Esophagus muscularis mucosa (tissue), 4 donors: ENCODE data around the gene PPEF2. TPM values are rescaled to one million over a fixed set of nuclear protein-coding genes. Genes with fewer than 3 reads are reported as not detected.

Source experiments
- DNase-seq: peaks from one replicate; pipeline ENCODE4 v3.0.0-alpha.2; 2017; ENCODE audit errors: extremely low spot score
- H3K27ac ChIP-seq, 4 donors: fragments of 200-600 bp; sonication (generic); replicated peaks in 1 of 4; 1 replicate in 3 of 4; 2 replicates in 1 of 4; pipeline ENCODE4 v1.5.1; 2016 to 2019; ENCODE audit warnings: mild to moderate bottlenecking in 1 of 4
- H3K27me3 ChIP-seq, 4 donors: fragments of 200-600 bp; sonication (generic); one replicate each; pipeline versions ENCODE4 v1.5.1 to v1.6.0; 2016 to 2019
- H3K36me3 ChIP-seq, 4 donors: fragments of 200-600 bp; sonication (generic); one replicate each; pipeline ENCODE4 v1.5.1; 2016 to 2019
- H3K4me1 ChIP-seq, 4 donors: fragments of 200-600 bp; sonication (generic); one replicate each; pipeline ENCODE4 v1.5.1; 2016 to 2019
- H3K4me3 ChIP-seq, 4 donors: fragments of 200-600 bp; sonication (generic); 1 replicate in 2 of 4; 2 replicates in 2 of 4; pipeline ENCODE4 v1.5.1; 2016 to 2019; ENCODE audit warnings: mild to moderate bottlenecking in 4 of 4, moderate library complexity in 1 of 4
- H3K9me3 ChIP-seq, 4 donors: fragments of 200-600 bp; sonication (generic); 1 replicate in 3 of 4; 2 replicates in 1 of 4; pipeline ENCODE4 v1.5.1; 2016 to 2019
- EP300 ChIP-seq: sonication (generic); formaldehyde crosslinking; IDR thresholded peaks from one replicate; pipeline ENCODE4 v1.6.1; 2017; ENCODE audit warnings: antibody characterized with exemption
- POLR2A ChIP-seq: fragments of 450-650 bp; IDR thresholded peaks from one replicate; pipeline ENCODE4 v1.6.1; 2017; ENCODE audit warnings: antibody characterized with exemption, moderate library complexity, mild to moderate bottlenecking, low read depth
- POLR2AphosphoS5 ChIP-seq, 2 donors: sonication (generic); formaldehyde crosslinking; IDR thresholded peaks; one replicate each; pipeline ENCODE4 v1.6.1; 2017; ENCODE audit warnings: antibody characterized with exemption in 2 of 2
- WGBS: methylation state at CpG from one replicate; pipeline ENCODE4 v1.1.5; 2018; 5-methylcytosine and 5-hydroxymethylcytosine counted together
- intact Hi-C: fragments of 100-400 bp; cut with DNase I; formaldehyde crosslinking; loops from one replicate; pipeline ENCODE4 v1.15.1; 2023
- total RNA-seq, 4 donors: library from RNA; depleted of rRNA; stranded (reverse); fragments of >200 nt; gene quantifications; one replicate each; pipeline versions ENCODE4 v1.1.0 to v1.2.1, GENCODE V29; 2016
- TF ChIP-seq, protein P1 (sequence below), 3 experiments: fragments of 200-600 bp in 2 of 3; fragments of 450-650 bp in 1 of 3; sonication (generic) in 2 of 3; IDR thresholded peaks; one replicate each; pipeline ENCODE4 v1.5.1; 2017 to 2019; ENCODE audit warnings: antibody characterized with exemption in 3 of 3, mild to moderate bottlenecking in 2 of 3, moderate library complexity in 1 of 3

Gene PPEF2
- total RNA-seq, 4 donors from 2014 or later, result not detected

DNA sequence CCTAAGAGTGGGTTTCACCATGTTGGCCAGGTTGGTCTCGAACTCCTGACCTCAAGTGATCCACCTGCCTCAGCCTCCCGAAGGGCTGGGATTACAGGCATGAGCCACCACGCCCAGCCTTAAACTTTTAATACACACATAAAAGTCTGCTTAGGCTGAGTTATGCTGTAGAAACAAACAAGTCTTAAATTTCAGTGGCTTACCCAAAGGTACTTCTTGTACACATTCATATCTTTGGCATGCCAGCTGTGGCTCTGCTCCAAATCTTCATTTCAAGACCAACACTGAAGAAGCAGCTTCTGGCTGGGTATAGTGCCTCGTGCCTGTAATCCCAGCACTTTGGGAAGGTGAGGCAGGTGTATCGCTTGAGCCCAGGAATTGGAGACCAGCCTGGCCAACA, 80.3 kb downstream of the PPEF2 start:
- intact Hi-C loops, result no loop called here

DNA sequence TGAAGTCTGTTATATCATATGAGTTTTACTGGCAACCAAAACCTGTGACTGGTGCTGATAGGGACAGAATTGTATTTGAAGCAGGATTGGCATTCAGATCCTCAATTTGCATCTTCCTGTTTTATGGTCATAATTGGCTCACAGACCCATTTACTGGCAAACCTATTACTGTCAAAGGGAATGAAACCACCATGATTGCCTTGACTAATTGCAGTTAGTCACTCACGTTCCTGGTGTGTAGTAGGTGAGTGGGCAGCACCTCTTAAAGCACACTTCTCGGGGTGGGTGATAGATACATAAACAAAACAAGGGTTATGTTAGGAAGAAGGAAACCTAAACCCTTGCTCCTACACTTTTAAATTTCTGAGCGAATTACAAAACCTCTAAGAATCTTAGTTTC, 81.0 kb downstream of the PPEF2 start:
- Histone ChIP-seq H3K27ac (no peak overlapping the region), H3K4me3 (no peak overlapping the region), H3K27me3 (no peaks in the 10 kb centered on the region), H3K4me1 (no peaks in the 10 kb centered on the region), H3K36me3 (peaks cover 0 to 3% (median 0%) of the 10 kb centered on the region in 4 donors), H3K9me3 (no peaks in the 10 kb centered on the region)
- WGBS, result 81% methylated on average over 3 of the region's 3 CpGs
- intact Hi-C loops, result no loop called here
- TF ChIP-seq POLR2A (no peak), POLR2AphosphoS5 (IDR thresholded peaks at IDR 0.05) (no peak), EP300 (no peak)
- TF ChIP-seq, protein P1, sequence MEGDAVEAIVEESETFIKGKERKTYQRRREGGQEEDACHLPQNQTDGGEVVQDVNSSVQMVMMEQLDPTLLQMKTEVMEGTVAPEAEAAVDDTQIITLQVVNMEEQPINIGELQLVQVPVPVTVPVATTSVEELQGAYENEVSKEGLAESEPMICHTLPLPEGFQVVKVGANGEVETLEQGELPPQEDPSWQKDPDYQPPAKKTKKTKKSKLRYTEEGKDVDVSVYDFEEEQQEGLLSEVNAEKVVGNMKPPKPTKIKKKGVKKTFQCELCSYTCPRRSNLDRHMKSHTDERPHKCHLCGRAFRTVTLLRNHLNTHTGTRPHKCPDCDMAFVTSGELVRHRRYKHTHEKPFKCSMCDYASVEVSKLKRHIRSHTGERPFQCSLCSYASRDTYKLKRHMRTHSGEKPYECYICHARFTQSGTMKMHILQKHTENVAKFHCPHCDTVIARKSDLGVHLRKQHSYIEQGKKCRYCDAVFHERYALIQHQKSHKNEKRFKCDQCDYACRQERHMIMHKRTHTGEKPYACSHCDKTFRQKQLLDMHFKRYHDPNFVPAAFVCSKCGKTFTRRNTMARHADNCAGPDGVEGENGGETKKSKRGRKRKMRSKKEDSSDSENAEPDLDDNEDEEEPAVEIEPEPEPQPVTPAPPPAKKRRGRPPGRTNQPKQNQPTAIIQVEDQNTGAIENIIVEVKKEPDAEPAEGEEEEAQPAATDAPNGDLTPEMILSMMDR (IDR thresholded peaks at IDR 0.05), result no peak
- DNase-seq, result no peak

More for the DNA sequence above, 80.3 kb downstream of the PPEF2 start:
- 86% methylated on average over 5 of the region's 5 CpGs for WGBS
- Histone ChIP-seq H3K27me3 (no peaks in the 10 kb centered on the region), H3K4me3 (no peak overlapping the region), H3K36me3 (no peaks in the 10 kb centered on the region), H3K27ac (no peak overlapping the region), H3K4me1 (no peaks in the 10 kb centered on the region), H3K9me3 (no peaks in the 10 kb centered on the region)
- TF ChIP-seq POLR2A, result no peak
- DNase-seq, result no peak

DNA sequence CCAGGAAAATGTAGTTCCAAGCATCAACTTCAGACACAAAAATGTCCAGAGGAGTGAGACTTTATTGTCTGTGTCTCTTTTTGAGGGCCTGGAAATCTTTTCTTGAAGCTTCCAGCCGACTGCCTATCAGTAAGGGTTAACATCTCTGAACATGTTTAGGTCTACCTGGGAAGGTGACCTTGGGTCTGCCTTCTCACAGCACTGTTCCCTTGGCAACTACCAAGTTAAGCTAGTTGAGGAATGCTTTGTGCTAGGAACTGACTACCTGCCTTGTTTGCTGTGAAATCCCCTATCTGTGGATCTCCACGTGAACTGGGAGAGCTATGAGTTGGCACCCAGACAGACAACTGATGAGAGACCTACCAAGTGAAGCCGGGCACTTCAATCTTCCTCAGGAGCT, 81.6 kb downstream of the PPEF2 start:
- Histone ChIP-seq H3K36me3 (peaks cover 0 to 8% (median under 1%) of the 10 kb centered on the region in 4 donors), H3K4me3 (no peak overlapping the region), H3K27me3 (no peaks in the 10 kb centered on the region), H3K4me1 (no peaks in the 10 kb centered on the region), H3K9me3 (no peaks in the 10 kb centered on the region), H3K27ac (no peak overlapping the region)
- WGBS, result 89% methylated on average over 3 of the region's 3 CpGs
- intact Hi-C loops, result no loop called here
- no peak for DNase-seq
- no peak for TF ChIP-seq POLR2A
- TF ChIP-seq POLR2AphosphoS5 (IDR thresholded peaks at IDR 0.05), result no peak
- no peak for TF ChIP-seq EP300
- TF ChIP-seq, protein P1 (IDR thresholded peaks at IDR 0.05), result no peak

DNA sequence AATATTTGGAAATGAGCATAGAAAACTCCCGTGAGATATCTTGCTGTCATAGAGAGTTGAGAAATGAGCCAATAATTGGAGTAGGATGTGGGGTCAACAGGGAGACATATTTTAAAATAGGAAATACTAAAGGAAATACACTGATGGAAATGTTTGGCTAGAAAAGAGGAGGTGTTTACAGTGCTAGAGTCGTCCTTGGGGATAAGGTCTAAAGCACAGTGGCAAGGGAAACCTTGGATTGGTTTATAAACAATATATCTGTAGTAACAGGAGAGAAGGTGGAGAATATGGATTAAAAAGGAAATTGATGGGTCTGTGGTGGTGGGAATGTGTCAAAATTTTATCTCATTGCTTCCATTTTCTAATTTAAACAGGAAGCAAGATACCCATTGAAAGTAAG, 82.1 kb downstream of the PPEF2 start:
- Histone ChIP-seq H3K36me3 (peaks cover under 1 to 13% (median 4%) of the 10 kb centered on the region in 4 donors), H3K27me3 (no peaks in the 10 kb centered on the region), H3K9me3 (no peaks in the 10 kb centered on the region), H3K4me1 (no peaks in the 10 kb centered on the region), H3K4me3 (no peak overlapping the region), H3K27ac (no peak overlapping the region)
- DNase-seq, result no peak
- WGBS, result 52% methylated on average over 2 of the region's 2 CpGs
- intact Hi-C loops, result no loop called here
- TF ChIP-seq, protein P1 (IDR thresholded peaks at IDR 0.05), result no peak
- no peak for TF ChIP-seq EP300

DNA sequence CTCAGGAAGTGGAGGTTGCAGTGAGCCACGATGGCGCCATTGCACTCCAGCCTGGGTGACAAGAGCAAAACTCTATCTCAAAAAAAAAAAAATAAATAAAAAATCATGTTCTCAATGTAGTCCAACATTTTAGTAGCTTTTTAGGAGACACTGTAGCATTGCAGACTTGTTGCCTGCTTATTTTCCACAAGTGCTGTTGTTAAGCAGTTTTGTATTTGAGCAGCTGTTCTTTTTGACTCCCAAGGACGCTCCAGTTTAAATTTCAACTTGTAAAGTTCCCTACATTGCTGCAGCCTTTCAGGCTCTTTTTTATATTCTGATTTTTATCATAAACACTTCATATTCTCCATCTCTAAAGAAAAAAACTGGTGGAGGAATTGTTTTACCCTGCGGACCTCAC, 83.1 kb downstream of the PPEF2 start:
- Histone ChIP-seq H3K27ac (no peak overlapping the region), H3K4me3 (no peak overlapping the region), H3K9me3 (no peaks in the 10 kb centered on the region), H3K36me3 (peaks cover 11 to 24% (median 14%) of the 10 kb centered on the region in 4 donors), H3K4me1 (no peaks in the 10 kb centered on the region), H3K27me3 (no peaks in the 10 kb centered on the region)
- DNase-seq, result no peak
- intact Hi-C loops, result no loop called here
- WGBS, result 94% methylated on average over 4 of the region's 4 CpGs
- TF ChIP-seq POLR2AphosphoS5 (IDR thresholded peaks at IDR 0.05), result no peak

DNA sequence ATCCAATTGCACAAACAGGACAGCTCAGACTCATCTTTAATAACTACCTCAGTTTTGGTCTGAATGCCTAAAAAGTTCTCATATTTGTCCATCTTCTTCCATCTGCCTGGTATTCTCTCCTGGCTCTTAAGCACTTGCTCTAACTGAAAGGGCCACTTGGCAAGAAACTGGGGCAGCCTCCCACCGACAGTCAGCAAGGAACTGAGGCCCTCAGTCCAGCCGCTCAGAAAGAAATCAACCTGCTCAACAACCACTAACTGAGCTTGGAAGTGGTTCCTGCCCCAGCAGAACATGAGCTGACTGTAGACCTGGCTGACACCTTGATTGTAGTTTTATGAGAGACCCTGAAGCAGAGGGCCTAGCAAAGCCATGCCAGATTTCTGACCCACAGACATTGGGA, 84.4 kb downstream of the PPEF2 start:
- no peak for DNase-seq
- no peak for TF ChIP-seq POLR2A
- no peak for TF ChIP-seq EP300
- TF ChIP-seq POLR2AphosphoS5 (IDR thresholded peaks at IDR 0.05), result no peak
- TF ChIP-seq, protein P1 (IDR thresholded peaks at IDR 0.05), result no peak
- Histone ChIP-seq H3K36me3 (peaks cover 20 to 36% (median 25%) of the 10 kb centered on the region in 4 donors), H3K27ac (no peak overlapping the region), H3K4me3 (no peak overlapping the region), H3K9me3 (no peaks in the 10 kb centered on the region), H3K4me1 (no peaks in the 10 kb centered on the region), H3K27me3 (no peaks in the 10 kb centered on the region)
- intact Hi-C loops, result no loop called here
- WGBS, result 100% methylated on average over 2 of the region's 2 CpGs
